HuH-7 (cell line): ENCODE data around the gene PARD3.

Experiments
- DNase-seq: peaks from one replicate; pipeline ENCODE4 v3.0.0; 2011; ENCODE audit warnings: low spot score

PARD3 gene

DNA sequence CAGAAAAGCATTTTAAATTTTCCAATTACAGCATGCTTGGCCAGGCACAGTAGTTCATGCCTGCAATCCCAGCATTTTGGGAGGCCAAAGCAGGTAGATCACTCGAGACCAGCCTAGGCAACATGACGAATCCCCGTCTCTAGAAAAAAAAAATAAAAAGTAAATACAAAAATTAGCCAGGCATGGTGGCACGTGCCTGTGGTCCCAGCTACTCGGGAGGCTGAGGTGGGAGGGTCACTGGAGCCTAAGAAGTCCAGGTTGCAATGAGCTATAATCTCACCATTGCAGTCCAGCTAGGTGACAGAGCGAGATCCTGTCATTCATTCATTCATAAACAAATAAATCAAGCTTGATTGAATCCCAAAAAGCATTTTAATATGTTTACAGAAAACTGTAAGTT, 234.9 kb downstream of the PARD3 start:
- DNase-seq: no peak

DNA sequence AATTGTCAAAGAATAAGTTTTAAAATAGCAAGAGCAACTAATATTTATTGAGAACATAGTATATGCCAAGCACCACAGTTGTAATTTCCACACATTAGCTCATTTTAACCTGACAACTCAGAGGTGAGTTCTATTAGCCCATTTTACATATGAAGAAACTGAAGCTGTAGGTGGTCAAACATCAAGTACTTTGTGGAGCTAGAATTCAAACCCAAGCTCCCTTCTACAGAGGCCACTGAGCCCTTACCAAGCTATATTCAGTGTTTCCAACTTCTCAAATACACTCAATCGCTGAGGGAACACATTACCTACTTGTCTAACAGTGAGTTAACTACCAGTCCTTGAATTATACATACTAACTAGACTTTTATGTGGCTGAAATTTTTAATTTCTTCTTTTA, 236.6 kb downstream of the PARD3 start:
- no peak for DNase-seq

DNA sequence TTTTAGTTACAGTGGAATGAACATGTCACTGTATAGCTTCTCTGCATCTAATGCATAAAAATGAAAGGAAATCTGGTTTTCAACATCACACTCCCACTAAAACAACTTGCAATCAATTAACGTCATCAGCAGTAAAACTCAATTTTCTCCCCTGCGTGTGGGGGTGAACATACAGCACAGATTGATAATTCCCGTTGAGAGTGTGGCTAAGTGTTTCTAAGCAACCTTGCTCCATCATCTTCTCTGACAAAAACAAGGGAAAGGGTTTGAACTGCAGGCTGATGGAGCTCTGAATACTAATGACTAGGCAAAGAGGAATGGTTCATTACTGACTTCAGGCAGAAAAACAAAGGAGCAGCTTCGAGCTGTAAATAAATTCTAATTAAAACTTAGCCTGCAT, 238.3 kb downstream of the PARD3 start:
- no peak for DNase-seq

DNA sequence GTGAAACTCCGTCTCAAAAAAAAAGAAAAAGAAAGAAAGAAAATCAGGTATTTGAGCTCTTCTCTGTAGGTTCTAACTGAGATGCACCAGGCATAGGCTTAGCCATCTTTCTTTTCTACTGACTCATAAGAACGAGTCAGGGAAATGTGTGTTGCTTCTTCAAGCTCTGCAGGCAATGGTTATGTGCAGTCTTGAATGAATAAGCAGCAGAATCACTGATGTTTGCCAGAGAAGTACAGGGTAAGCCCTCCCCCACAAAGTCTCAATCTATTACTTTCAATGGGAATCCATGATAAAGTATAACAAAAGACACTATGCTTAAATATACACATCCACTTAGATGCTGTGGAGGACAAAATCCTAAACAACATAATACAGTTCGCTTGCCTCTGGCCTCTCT, 239.2 kb downstream of the PARD3 start:
- DNase-seq: no peak

DNA sequence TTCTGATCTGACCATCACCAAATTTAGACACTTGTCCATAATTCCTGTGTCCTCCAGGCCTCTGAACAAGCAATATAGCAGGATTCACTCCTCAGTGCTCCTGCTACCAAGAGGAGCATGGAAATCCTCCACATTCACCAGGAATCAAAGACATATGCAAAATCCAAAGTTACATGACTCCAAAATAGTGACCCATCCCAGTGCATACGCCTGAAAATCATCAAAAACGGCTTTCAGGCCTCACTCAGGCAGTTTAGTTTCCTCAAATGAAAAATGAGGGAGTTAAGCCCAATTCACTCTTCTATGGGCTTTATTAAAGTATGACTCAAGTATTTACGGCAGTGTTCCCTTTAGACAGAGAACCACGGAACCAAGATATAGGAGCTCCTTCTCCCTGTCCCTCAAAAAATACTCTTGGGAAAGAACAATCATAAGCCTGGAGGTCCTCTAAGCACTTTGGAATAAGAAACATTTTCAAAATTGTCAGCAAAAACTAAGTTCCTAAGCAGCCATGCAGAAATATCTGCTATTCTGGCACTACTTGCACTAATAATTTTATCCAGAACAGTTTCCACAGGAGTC, 240.7 kb downstream of the PARD3 start:
- no peak for DNase-seq

DNA sequence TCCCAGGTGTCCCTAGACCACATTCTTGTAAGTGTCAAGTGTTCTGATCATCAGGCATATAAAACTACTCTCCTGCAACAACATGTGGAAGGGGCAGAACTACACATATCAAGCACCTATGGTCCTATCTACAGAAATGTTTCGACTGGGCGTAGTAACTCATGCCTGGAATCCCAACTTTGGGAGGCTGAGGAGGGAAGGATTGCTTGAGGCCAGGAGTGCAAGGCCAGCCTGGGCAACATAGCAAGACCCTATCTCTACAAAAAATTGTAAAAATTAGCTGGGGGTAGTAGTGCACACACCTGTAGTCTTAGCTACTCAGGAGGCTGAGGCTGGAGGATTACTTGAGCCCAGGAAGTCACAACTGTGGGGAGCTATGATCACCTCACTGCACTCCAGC, 244.2 kb downstream of the PARD3 start:
- no peak for DNase-seq

DNA sequence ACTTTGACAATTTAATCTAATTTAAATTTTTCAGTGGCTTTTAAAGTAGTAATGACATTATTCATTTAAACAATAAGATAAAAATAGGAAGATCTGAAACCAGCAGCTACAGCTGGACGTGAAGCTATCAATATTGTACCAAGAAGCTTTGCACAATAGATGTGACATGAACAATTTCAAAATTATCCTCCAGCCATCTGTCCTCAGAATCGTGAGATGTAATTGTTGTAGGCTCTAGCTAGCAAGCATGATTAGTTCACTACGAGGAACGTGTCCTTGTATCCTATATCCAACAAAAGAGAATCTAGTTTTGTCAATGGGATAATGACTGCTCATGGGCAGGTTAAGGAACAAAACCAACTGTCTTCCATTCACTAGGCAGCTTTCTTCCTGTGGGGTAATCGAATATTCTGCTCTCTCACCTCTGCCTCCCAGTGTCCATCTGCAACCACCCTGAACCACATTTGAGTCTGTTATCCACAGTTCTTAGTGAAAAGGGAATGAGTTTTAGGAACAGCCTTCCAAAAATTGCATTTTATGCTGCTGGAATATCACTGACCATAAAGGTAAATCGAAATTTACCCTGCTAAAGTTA, 247.3 kb downstream of the PARD3 start:
- no peak for DNase-seq

DNA sequence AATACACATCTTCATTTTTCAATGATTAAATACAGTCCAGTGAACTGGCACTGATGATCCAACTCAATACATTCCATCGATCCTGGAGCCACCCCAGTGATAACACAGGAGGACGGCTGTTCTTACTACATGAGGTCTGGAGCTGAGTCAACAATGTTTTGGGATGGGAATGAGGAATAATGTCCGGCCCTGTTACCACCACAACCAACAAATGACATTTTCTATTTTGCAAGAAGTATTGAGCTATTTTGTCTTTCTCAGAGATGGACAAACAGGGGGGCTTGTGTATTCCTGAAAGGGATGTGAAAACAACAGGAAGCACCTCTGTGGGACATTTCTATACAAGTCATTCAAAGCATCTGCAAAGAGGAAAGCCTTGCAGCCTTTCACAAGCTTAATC, 249.2 kb downstream of the PARD3 start:
- DNase-seq: no peak

DNA sequence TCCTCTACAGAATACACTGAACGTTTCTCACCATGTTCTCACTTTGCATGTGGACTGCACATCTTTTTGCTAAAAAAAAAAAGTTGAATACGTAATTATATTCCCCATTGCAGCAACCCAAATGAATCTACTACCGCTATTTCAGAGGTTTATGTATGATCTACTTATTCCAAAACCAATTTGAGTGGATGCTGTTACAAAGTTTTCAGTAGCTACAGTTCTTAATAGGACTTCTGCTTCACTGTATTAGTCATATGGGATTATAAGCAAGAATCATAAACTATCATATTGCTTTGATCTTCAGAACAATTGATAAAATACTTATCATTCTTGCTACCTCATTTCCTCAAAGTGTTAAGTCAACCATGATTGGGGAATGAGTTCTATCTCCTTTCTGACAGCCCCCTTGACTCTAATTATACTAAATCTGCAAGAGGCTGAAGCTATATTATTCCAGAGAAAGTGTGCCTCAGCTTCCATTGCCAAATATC, 257.0 kb downstream of the PARD3 start:
- DNase-seq: no peak

DNA sequence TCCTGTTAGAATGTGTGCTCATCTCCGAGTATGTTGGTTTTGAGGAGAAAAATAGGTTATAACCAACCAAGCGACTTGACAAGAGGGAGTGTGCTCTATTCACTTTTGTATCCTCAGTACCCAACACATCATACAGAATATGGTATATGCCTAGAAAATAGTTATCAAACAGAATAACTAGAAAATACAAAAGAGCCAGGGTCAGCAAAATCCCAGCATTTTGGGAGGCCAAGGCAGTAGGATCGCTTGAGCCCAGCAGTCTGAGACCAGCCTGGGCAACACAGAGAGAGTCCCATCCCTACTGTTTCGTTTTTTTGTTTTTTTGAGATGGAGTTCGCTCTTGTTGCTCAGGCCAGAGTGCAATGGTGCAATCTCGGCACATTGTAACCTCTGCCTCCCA, 257.9 kb downstream of the PARD3 start:
- no peak for DNase-seq

DNA sequence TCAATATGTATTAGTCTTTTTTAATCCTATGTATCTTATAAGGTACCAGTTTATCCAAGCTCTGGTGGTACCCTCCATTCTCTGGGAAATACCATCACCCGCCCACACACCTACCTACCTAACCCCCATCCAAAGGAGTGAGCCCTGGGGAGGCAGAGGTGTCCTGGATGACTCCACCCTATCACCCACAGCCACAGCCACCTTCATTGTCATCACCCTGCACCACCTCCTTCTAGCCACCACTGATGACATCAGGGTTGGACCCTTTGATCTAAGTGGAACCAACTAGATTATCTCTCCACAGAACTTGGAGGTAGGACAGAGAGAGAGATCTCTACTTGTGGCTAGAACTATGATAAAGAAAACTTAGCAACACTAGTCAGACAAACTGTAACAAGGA, 259.4 kb downstream of the PARD3 start:
- no peak for DNase-seq

DNA sequence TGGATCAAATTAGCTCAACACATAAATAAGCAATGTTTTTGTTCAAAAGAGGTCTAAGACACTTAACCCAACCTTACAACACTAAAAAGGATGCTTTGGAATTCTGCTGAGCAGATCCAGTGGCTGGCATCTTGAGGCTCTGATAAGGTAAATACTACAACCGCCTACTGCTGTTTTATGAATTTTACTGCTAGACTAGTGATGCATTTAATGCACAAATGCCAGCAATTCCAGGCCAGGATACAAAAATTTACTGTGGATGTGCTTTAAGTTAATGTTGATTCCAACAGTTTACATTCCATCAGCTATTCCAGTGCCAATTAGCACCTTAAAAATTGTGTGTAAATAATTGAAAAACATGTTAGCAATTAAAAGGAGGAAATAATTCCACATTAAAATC, 261.3 kb downstream of the PARD3 start:
- no peak for DNase-seq

DNA sequence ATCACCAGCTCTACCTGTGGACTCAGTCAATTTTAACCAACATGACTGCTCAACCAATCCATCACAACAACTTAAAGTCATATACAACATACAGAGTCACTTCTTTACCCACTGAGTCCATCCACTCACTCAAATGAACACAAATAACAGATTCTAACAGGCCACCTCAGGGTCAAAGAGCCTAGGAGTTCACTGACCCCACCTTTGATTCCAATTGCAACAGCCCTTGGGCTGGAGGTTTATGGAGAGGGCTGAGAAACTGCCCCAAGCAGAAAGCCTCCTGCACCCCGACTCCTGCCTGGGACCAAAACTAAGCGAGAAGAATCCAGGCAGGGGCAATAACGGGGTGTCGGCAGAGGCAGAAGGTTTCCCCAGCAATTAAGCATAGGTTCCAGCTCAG, 263.8 kb downstream of the PARD3 start:
- DNase-seq: no peak

DNA sequence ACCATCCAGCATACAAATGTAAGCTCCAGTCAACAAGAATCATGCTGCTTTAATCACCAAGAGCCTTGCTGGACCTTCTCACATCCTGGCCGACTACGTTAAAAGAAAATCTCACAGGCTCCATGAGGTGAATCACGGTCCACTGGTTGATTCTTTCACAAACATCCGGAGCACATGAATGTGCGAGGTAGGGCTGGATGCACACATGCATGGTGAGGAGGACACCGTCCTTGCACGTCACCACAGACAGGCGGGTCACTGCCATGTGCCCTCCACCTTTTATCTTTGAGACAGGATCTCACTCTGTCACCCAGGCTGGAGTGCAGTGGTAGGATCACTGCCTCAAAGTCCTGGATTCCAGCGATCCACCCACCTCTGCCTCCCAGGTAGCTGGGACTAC, 265.1 kb downstream of the PARD3 start:
- no peak for DNase-seq

DNA sequence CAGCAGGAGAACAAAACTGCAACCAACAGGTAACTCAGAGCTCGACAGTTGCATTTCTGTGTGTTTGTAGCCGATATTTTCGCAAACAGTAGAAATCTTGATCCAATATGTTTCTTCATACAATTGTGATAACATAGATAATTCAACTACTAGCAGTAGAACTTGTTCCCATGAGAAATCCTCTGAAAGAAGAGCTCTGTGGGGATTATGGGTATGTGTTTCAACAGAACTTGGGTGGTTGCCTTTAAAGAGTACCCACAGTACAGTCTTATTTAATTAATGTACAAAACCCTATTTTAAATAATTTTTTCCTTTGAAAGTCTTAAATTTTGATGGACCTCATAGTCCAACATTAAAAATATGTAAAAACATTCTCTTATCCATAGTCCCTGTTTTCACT, 266.1 kb downstream of the PARD3 start:
- no peak for DNase-seq

DNA sequence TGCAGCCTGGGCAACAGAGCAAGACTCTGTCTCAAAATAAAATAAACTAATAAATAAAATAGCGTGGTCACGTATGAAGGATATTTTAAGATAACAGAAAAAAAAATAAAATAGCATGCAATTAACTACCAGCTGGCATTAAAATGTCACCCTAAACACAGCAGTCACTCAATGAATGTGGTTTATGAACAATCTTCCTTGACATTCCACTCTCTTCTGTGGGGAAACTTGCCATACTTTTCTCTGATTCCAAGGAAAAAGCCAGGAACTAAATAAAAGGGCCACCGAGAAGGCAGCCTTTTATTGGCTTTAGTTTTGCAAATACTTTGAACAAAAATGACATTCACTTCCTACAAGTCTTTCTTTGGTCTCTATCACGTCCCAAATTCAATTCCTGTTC, 266.6 kb downstream of the PARD3 start:
- no peak for DNase-seq

DNA sequence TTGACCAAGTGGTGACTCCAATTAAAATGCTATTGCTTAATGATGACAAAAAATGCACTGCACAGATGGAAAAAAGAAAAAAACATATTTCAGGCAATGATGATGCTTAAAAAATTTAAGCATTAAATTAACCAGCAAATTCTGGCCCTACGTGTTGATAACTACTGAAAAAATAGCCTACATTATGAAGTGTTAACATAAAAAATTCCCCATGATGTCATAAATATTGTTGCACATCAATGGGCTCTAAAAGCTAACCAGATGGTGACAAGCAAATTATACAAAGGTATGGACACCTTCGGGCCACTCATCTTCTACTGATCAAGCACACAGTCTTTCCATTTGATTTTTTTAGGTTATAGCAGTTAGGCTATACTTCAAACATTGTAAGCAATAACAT, 267.4 kb downstream of the PARD3 start:
- no peak for DNase-seq

DNA sequence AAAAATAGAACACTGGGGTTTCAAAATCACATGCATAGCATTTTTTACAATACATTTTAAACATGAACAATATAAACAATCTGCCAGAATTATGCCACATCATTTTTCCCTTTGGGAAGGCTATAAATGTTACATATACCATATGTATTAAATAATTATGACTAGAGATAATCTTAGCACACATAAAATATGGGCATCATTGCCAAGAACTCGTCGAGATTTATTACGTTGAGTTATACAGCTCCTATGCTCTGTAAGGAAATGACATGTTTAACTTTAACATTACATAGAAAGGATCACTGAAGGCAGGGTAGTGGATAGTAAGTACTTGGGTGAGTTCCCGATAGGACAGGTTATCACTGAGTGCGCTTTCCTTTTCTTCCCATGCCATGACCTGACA, 267.8 kb downstream of the PARD3 start:
- no peak for DNase-seq

DNA sequence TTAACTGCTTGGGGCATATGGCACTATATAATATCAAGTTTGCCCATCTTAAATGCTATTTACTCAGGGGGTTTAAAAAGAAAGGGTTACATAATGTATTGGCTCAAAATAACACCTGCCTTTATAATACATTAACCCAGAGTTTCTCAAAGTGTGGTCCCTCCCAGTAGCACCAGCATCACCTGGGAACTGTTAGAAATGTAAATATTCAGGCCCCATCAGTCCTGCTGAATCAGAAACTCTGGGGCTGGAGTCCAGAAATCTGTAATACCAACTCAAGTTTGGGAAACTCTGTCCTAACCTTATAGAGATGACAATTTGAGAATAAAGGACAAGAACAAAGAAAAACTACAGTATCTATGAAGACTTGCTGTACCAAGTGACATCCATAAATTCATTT, 270.7 kb downstream of the PARD3 start:
- DNase-seq: no peak

DNA sequence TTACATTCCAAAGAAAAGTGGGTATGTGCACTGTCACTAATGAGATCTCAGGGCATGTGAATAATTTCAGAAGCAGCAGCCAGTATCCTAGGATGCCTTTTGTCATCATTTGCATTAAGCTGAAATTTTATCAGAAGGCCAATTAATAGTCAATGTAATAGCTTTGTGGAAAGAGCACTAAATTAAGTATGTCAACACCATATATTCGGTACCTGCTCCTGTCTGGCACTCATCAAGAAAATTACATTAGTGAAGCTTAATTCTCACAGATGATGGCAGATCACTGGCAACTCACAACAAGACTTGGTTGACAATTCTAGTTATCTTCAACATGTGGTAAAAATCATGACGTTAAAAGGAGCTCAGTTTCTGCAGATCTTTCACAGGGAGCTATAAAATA, 271.4 kb downstream of the PARD3 start:
- DNase-seq: no peak

DNA sequence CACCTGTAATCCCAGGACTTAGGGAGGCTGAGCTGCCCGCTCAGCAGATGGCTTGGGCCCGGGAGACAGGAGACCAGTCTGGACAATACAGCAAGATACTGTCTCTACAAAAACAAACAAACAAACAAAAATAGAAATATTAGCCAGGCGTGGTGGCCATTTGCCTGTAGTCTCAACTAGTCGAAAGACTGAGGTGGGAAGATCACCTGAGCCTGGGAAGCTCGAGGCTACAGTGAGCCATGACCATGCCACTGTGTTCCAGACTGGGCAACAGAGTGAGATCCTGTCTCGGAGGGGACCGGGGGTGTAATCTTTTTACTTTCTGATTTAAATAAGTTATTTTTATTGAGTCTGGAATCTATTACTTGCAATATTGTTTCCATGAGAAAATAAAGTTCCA, 274.6 kb downstream of the PARD3 start:
- DNase-seq: no peak

DNA sequence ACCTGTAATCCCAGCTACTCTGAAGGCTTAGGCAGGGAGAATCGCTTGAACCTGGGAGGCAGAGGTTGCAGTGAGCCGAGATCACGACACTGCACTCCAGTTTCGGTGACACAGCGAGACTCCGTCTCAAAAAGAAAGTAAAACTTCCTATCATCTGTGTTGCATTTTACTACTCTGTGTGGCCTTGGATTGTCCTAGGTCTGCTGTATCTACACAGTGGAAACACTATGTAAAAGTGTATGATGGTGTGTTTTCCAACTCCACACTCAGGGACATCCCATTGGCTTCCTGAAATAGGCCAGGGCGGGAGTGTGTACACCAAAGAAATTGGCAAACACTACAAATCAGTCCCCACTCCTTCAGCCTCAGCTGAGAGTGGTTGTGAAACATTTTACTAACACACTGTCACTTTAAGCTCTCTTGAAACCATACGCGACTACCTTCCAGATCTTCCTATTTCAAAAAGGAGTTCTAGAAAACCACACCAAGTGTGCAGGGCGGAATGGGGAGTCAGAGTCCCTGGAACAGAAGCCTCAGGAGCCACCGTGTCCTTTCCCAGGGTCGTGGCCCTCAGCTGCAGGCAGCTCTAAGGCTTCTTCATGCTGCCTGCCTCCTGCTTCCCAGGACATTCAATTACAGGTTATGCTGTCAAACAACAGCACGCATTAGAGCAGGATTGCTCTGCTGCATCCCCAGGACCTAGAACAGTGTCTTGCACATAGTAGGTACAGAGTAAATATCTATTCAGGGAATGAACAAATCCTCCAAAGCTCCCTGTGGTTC, 275.4 kb downstream of the PARD3 start:
- DNase-seq: peak; percentile 52

DNA sequence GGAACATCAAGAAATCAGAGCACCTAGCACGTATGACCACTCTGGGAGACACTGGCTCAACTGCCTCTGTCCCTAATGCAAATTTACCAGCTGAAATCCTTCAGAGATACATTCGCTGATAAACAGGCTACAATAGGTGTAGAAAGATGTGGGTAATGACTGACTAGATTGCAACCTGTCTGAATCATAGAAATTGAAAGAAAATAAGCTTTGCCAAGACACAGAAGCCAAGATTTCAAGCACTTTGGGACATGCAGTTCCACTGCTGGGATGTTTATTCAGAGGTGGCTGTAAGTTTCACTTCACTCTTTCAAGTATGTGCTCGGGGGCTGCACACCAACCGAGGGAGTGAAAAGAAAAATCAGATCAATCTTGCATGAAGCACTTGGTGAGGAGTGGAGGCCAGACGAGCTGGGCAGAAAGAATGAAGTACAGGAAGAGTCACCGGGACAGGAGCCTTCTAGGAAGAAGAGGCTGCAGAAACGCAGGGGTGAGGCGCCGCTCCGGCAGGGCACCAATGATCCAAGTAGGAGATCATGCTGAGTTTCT, 276.7 kb downstream of the PARD3 start:
- no peak for DNase-seq
